ENCODE results near the gene ATP2B2. TPM values are rescaled to one million over a fixed set of nuclear protein-coding genes. Genes with fewer than 3 reads are reported as not detected.

ATP2B2 gene
- polyA plus RNA-seq, 2 of the 4 experiments (the other 2 are of a cell fraction), result 0.03 to 0.04 TPM

GRCh38 chr3:10420745-10421475, 84.5 kb downstream of the ATP2B2 start (continued):
- TF ChIP-seq, protein P1, sequence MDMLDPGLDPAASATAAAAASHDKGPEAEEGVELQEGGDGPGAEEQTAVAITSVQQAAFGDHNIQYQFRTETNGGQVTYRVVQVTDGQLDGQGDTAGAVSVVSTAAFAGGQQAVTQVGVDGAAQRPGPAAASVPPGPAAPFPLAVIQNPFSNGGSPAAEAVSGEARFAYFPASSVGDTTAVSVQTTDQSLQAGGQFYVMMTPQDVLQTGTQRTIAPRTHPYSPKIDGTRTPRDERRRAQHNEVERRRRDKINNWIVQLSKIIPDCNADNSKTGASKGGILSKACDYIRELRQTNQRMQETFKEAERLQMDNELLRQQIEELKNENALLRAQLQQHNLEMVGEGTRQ (IDR thresholded peaks at IDR 0.05), result no peak
- no peak for TF ChIP-seq JUNB (IDR thresholded peaks at IDR 0.05)
- TF ChIP-seq NFE2L2 (conservative IDR thresholded peaks at IDR 0.05; ENCODE audit: low read length), result no peak
- no peak for TF ChIP-seq RFX5 (IDR thresholded peaks at IDR 0.05)

DNA sequence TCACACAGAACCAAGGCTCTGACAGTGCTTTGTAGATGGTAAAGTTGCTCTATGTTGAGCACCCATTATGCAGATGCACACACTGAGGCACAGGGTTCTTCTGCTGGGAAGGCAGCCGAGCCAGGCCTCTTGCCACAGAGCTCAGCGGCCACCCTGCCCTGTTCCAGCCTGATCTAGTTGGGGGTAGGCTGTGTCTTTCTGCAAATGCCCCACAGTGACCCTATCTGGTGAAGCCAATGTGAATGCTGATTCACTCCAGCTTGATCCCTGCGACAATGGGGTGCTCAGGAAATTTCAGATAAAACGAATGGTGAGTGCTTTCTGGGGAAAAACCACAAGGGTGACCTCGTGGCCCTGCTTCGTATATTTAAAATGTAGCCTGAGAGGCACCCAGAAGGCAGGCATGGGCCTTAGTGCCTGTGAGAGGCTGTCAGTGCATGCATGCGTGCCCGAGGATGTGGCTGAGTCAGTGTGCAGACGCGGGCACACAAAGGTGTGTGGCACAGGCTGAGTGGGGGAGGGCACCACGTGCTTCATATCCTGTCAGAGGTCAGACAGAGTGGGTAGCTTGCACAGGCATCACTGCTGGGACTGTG, 85.7 kb downstream of the ATP2B2 start:
- Histone ChIP-seq H3K4me2 (no peak overlapping the region), H3K27ac (no peak overlapping the region), H3K4me3 (no peak overlapping the region), H3K4me1 (no peaks in the 10 kb centered on the region), H3K9me3 (no peaks in the 10 kb centered on the region)
- DNase-seq (ENCODE audit: low read depth in 1 of 2, low spot score in 1 of 2), result no peak
- ChIA-PET POLR2A (no interaction called here), CTCF (interaction anchor here (0.6 to 10.5 kb wide), 4 partner anchors 11 to 320 kb away, joined by 3 to 149 read pairs (median 11); no protein-coding TSS in a partner anchor)
- FAIRE-seq, result no peak
- WGBS (ENCODE audit: missing lambda C conversion rate), result 52% methylated on average over 11 of the region's 11 CpGs
- ATAC-seq, result no peak
- no peak for TF ChIP-seq MAZ (IDR thresholded peaks at IDR 0.05; ENCODE audit: borderline replicate concordance, low read depth, low read length)
- TF ChIP-seq ESRRA (IDR thresholded peaks at IDR 0.05; ENCODE audit: borderline replicate concordance, low read length), result no peak
- TF ChIP-seq, protein P2, sequence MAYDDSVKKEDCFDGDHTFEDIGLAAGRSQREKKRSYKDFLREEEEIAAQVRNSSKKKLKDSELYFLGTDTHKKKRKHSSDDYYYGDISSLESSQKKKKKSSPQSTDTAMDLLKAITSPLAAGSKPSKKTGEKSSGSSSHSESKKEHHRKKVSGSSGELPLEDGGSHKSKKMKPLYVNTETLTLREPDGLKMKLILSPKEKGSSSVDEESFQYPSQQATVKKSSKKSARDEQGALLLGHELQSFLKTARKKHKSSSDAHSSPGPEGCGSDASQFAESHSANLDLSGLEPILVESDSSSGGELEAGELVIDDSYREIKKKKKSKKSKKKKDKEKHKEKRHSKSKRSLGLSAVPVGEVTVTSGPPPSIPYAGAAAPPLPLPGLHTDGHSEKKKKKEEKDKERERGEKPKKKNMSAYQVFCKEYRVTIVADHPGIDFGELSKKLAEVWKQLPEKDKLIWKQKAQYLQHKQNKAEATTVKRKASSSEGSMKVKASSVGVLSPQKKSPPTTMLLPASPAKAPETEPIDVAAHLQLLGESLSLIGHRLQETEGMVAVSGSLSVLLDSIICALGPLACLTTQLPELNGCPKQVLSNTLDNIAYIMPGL (CRISPR knock-in tag; IDR thresholded peaks at IDR 0.05; ENCODE audit: borderline replicate concordance), result no peak
- TF ChIP-seq ZC3H11A (IDR thresholded peaks at IDR 0.05), result no peak
- TF ChIP-seq HDAC2 (IDR thresholded peaks at IDR 0.05), result no peak
- no peak for TF ChIP-seq PHF8 (IDR thresholded peaks at IDR 0.05; ENCODE audit: borderline replicate concordance, low read depth)

- TF ChIP-seq EHMT2 (IDR thresholded peaks at IDR 0.05; ENCODE audit: low read depth) (no peak), SMC3 (IDR thresholded peaks at IDR 0.05) (peak; percentile 58; the same call in 2 of the 3 replicates), JUNB (IDR thresholded peaks at IDR 0.05) (no peak), ZFP36 (IDR thresholded peaks at IDR 0.05; ENCODE audit: borderline replicate concordance, partially characterized antibody) (peak; percentile 42), CBX2 (IDR thresholded peaks at IDR 0.05; ENCODE audit: borderline replicate concordance, low read depth) (no peak), CTCF (IDR thresholded peaks at IDR 0.05) (peak; percentile 63), SREBF2 (IDR thresholded peaks at IDR 0.05) (no peak), CHD2 (IDR thresholded peaks at IDR 0.05; ENCODE audit: low read length, partially characterized antibody) (no peak), CEBPB (IDR thresholded peaks at IDR 0.05) (no peak), RAD21 (conservative IDR thresholded peaks at IDR 0.05 in 1 of 2, IDR thresholded peaks at IDR 0.05 in 1 of 2) (peak; percentile 74 to 75)
- TF ChIP-seq, protein P1 (IDR thresholded peaks at IDR 0.05), result no peak
- H3K9me3 ChIP-seq, result no peaks in the 10 kb centered on the region
- POLR2A ChIA-PET, result interaction anchor here (1.2 kb wide), 2 partner anchors 96 to 321 kb away, joined by 3 read pairs; no protein-coding TSS in a partner anchor
- H3K4me1 ChIP-seq, result no peaks in the 10 kb centered on the region
- no peak for FAIRE-seq
- H3K4me2 ChIP-seq, result no peak overlapping the region
- peak; percentile 37 to 54 for DNase-seq (ENCODE audit: low read depth in 1 of 2, low spot score in 1 of 2)
- WGBS (ENCODE audit: missing lambda C conversion rate), result 11% methylated on average over 2 of the region's 2 CpGs
- peak; percentile 64 to 78; a peak in 5 of 6 replicates for ATAC-seq
- H3K27ac ChIP-seq, result no peak overlapping the region
- no peak overlapping the region for H3K4me3 ChIP-seq
- CTCF ChIA-PET, result interaction anchor here (0.6 to 10.5 kb wide), 23 partner anchors 9 to 355 kb away, joined by 3 to 149 read pairs (median 4); no protein-coding TSS in a partner anchor
Measured at GRCh38 chr3:10417847-10418246, 87.5 kb downstream of the ATP2B2 start.
